Measurements from ENCODE around the gene GAB2.

DNA sequence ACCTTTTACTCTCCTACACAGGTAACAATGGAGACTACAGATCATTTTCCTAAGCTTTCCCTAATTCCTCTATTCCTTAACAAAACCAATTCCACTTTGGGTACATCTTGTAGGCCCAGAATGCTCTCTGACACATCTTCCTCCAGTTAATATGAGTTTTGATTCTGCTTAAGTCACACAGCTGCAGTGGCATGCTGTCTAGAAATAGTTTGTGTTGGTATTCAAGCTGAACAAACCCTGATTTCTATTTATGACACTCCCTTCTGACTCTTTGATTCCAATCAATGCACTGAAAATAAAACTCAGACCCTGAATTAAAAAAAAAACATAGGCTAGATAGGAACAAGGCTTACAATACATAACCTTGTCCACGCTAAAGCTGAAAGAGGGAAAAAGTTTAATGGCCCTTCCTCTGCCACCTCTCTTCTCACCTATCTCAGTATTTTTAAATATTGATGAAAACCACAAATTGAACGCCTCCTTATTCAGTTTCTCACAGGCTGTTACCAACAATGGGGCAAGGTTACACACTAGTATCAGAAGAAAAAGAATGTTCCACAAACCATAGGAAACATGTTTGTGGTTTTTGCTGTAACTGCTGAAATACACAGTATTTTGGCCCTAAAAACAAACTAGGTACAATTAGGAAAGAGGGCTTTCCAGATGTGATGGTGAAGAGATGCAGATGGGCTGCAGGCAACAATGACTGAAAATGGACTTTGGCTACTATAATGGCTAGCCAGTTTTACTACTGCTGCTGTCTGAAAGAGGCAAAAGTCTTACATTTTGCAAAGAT, 35.7 kb upstream of the GAB2 start:
- TF ChIP-seq, protein P1, sequence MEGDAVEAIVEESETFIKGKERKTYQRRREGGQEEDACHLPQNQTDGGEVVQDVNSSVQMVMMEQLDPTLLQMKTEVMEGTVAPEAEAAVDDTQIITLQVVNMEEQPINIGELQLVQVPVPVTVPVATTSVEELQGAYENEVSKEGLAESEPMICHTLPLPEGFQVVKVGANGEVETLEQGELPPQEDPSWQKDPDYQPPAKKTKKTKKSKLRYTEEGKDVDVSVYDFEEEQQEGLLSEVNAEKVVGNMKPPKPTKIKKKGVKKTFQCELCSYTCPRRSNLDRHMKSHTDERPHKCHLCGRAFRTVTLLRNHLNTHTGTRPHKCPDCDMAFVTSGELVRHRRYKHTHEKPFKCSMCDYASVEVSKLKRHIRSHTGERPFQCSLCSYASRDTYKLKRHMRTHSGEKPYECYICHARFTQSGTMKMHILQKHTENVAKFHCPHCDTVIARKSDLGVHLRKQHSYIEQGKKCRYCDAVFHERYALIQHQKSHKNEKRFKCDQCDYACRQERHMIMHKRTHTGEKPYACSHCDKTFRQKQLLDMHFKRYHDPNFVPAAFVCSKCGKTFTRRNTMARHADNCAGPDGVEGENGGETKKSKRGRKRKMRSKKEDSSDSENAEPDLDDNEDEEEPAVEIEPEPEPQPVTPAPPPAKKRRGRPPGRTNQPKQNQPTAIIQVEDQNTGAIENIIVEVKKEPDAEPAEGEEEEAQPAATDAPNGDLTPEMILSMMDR (IDR thresholded peaks at IDR 0.05 in 2 of 3, conservative IDR thresholded peaks at IDR 0.05 in 1 of 3; ENCODE audit: control insufficient read depth in 2 of 3, extremely low read depth in 1 of 3, insufficient read depth in 1 of 3, low read depth in 3 of 3, low read length in 3 of 3): no peak
- TF ChIP-seq ETV6 (conservative IDR thresholded peaks at IDR 0.05 in 1 of 2, IDR thresholded peaks at IDR 0.05 in 1 of 2; ENCODE audit: borderline replicate concordance in 1 of 2, low read depth in 1 of 2): no peak
- no peak for TF ChIP-seq JUND (IDR thresholded peaks at IDR 0.05; ENCODE audit: low read depth, low read length)
